HCT116 (cell line): Measurements from ENCODE around the gene DGCR6L. TPM values are rescaled to one million over a fixed set of nuclear protein-coding genes. Genes with fewer than 3 reads are reported as not detected.
"Not testable (repeated sequence)": the region's sequence is repeated elsewhere in the genome, so short reads cannot be mapped to it uniquely, and the experiment has no call there.

Source experiments
- ATAC-seq: fragments of 200-7000 bp; cut with Tn5 transposase; 2 replicates; pipeline ENCODE4 v1.9.1; 2020; ENCODE audit warnings: mild to moderate bottlenecking, moderate library complexity
- BruUV-seq: library from RNA; stranded (reverse); fragments of 400-500 nt; replicated peaks from 2 replicates; lab custom pipeline; 2021; lab: Mats Ljungman, UMichigan
- CTCF ChIA-PET: fragments of 300-600 bp; sonication (Branson Sonifier 250); formaldehyde crosslinking; loops from one replicate; lab custom pipeline; 2021; ENCODE audit warnings: antibody characterized with exemption; lab: Charles Lee
- POLR2A ChIA-PET: fragments of 300-600, 350-600 bp; sonication (Branson Sonifier 250); formaldehyde crosslinking; loops from one replicate; lab custom pipeline; 2021; ENCODE audit warnings: antibody characterized with exemption; lab: Charles Lee
- RAD21 ChIA-PET, 2 experiments: fragments of 300-600 bp; sonication (Branson Sonifier 250); formaldehyde crosslinking; loops; one replicate each; lab custom pipeline; 2023; ENCODE audit warnings: low total read pairs in 2 of 2; ENCODE audit not compliant: uncharacterized antibody in 2 of 2, unreplicated experiment in 2 of 2, low non-redundant PET in 1 of 2; lab: Charles Lee
- DNase-seq: peaks from one replicate; pipeline ENCODE4 v3.0.0-alpha.2; 2010; ENCODE audit warnings: low read depth, low spot score
- H2AFZ ChIP-seq: fragments of 200-600 bp; shearing (Covaris generic), sonication (generic); 2 replicates; pipeline ENCODE4 v1.6.1; 2017; ENCODE audit warnings: low read depth, mixed run types, mixed read lengths, antibody characterized with exemption, low read length; ENCODE audit not compliant: poor library complexity, severe bottlenecking
- H3K27ac ChIP-seq: 2 replicates; pipeline ENCODE4 v1.5.1; 2012; ENCODE audit warnings: low read depth, low read length
- H3K27me3 ChIP-seq: fragments of 200-600 bp; sonication (generic); 2 replicates; pipeline ENCODE4 v1.6.1; 2016; ENCODE audit warnings: mixed run types, low read length, mixed read lengths; ENCODE audit not compliant: insufficient read depth
- H3K36me3 ChIP-seq, 2 experiments: fragments of 200-500 bp in 1 of 2; fragments of 200-600 bp in 1 of 2; sonication (Bioruptor generic) in 1 of 2; sonication (generic) in 1 of 2; 2 replicates each; pipeline versions ENCODE4 v1.5.1 to v1.6.1; 2014 to 2016; ENCODE audit warnings: low read length in 2 of 2, inconsistent platforms in 1 of 2, mixed read lengths in 1 of 2, mixed run types in 1 of 2; ENCODE audit not compliant: insufficient read depth in 2 of 2, control insufficient read depth in 1 of 2
- H3K4me1 ChIP-seq, 2 experiments: fragments of 200-600 bp in 1 of 2; sonication (generic) in 1 of 2; 2 replicates each; pipeline versions ENCODE4 v1.5.1 to v1.6.1; 2012 to 2017; ENCODE audit warnings: low read length in 2 of 2, inconsistent platforms in 1 of 2, mild to moderate bottlenecking in 1 of 2, mixed read lengths in 1 of 2, mixed run types in 1 of 2, moderate library complexity in 1 of 2; ENCODE audit not compliant: insufficient read depth in 2 of 2, control insufficient read depth in 1 of 2
- H3K4me2 ChIP-seq: fragments of 200-600 bp; sonication (generic); 2 replicates; pipeline ENCODE4 v1.6.1; 2017; ENCODE audit warnings: mixed run types, low read length, mixed read lengths
- H3K4me3 ChIP-seq, 2 experiments: fragments of 200-600 bp in 1 of 2; sonication (generic) in 1 of 2; replicated peaks in 1 of 2; 2 replicates each; pipeline ENCODE4 v1.5.1; 2011 to 2016; ENCODE audit warnings: low read length in 2 of 2, control low read depth in 1 of 2, low read depth in 1 of 2, mild to moderate bottlenecking in 1 of 2, mixed read lengths in 1 of 2, mixed run types in 1 of 2
- H3K79me2 ChIP-seq: fragments of 200-600 bp; sonication (generic); 2 replicates; pipeline ENCODE4 v1.6.1; 2017; ENCODE audit warnings: mild to moderate bottlenecking, mixed run types, low read length, moderate library complexity, mixed read lengths; ENCODE audit not compliant: insufficient read depth
- H3K9ac ChIP-seq: fragments of 200-600 bp; sonication (generic); 2 replicates; pipeline ENCODE4 v1.6.1; 2016; ENCODE audit warnings: low read length, mixed read lengths
- H3K9me2 ChIP-seq: fragments of 200-600 bp; sonication (generic), shearing (Covaris generic); 2 replicates; pipeline ENCODE4 v1.6.1; 2017; ENCODE audit warnings: mixed run types, mild to moderate bottlenecking, moderate library complexity; ENCODE audit not compliant: insufficient read depth
- H3K9me3 ChIP-seq, 2 experiments: fragments of 200-500 bp in 1 of 2; fragments of 200-600 bp in 1 of 2; sonication (Bioruptor generic) in 1 of 2; sonication (generic) in 1 of 2; 2 replicates each; pipeline ENCODE4 v1.6.1; 2014 to 2017; ENCODE audit warnings: low read length in 2 of 2, mixed read lengths in 2 of 2, inconsistent platforms in 1 of 2, low read depth in 1 of 2, mild to moderate bottlenecking in 1 of 2, mixed run types in 1 of 2, moderate library complexity in 1 of 2; ENCODE audit not compliant: control insufficient read depth in 1 of 2, insufficient read depth in 1 of 2
- H4K20me1 ChIP-seq: fragments of 200-600 bp; sonication (generic), shearing (Covaris generic); 2 replicates; pipeline ENCODE4 v1.6.1; 2017; ENCODE audit warnings: mixed run types, mild to moderate bottlenecking, moderate library complexity; ENCODE audit not compliant: insufficient read depth
- intact Hi-C: fragments of 100-400 bp; cut with micrococcal nuclease; formaldehyde crosslinking; loops from 2 replicates; pipeline ENCODE4 v1.10.0; 2022
- total RNA-seq: library from RNA; stranded (reverse); gene quantifications from one replicate; pipeline ENCODE4 v1.2.1, GENCODE V29; 2021; ENCODE audit not compliant: unreplicated experiment

The DGCR6L gene
- total RNA-seq, 1 experiment from 2014 or later = 44.9 TPM

GRCh38 chr22:20366841-20367240 lies 47.0 kb upstream of the DGCR6L start:
- H3K4me3 ChIP-seq, H3K27me3 ChIP-seq, RAD21 ChIA-PET, H3K79me2 ChIP-seq, DNase-seq, POLR2A ChIA-PET, BruUV-seq, H3K9ac ChIP-seq, intact Hi-C loops, H3K36me3 ChIP-seq, H3K9me2 ChIP-seq, H3K4me1 ChIP-seq, ATAC-seq, CTCF ChIA-PET, H2AFZ ChIP-seq, H3K4me2 ChIP-seq, H3K9me3 ChIP-seq, H3K27ac ChIP-seq, H4K20me1 ChIP-seq: not testable (repeated sequence)

GRCh38 chr22:20364335-20365260 lies 44.7 kb upstream of the DGCR6L start:
- H3K36me3 ChIP-seq, H3K27me3 ChIP-seq, H3K4me1 ChIP-seq, intact Hi-C loops, H3K4me3 ChIP-seq, BruUV-seq, ATAC-seq, DNase-seq, H3K27ac ChIP-seq, H3K9me3 ChIP-seq, CTCF ChIA-PET, H3K9ac ChIP-seq, H2AFZ ChIP-seq, H3K79me2 ChIP-seq, H3K9me2 ChIP-seq, POLR2A ChIA-PET, RAD21 ChIA-PET, H4K20me1 ChIP-seq, H3K4me2 ChIP-seq: not testable (repeated sequence)

- CTCF ChIA-PET, H3K9me2 ChIP-seq, intact Hi-C loops, H3K27ac ChIP-seq, ATAC-seq, H3K27me3 ChIP-seq, H4K20me1 ChIP-seq, H3K79me2 ChIP-seq, H3K4me1 ChIP-seq, H2AFZ ChIP-seq, RAD21 ChIA-PET, BruUV-seq, H3K4me2 ChIP-seq, POLR2A ChIA-PET, DNase-seq, H3K9me3 ChIP-seq, H3K9ac ChIP-seq, H3K4me3 ChIP-seq, H3K36me3 ChIP-seq: not testable (repeated sequence)
Measured at GRCh38 chr22:20362403-20362802, 42.5 kb upstream of the DGCR6L start.

GRCh38 chr22:20361752-20362229 lies 41.9 kb upstream of the DGCR6L start:
- H3K4me2 ChIP-seq, H3K4me1 ChIP-seq, BruUV-seq, H3K27ac ChIP-seq, intact Hi-C loops, ATAC-seq, H3K36me3 ChIP-seq, POLR2A ChIA-PET, H2AFZ ChIP-seq, H4K20me1 ChIP-seq, H3K4me3 ChIP-seq, H3K27me3 ChIP-seq, H3K9me2 ChIP-seq, DNase-seq, RAD21 ChIA-PET, H3K9me3 ChIP-seq, CTCF ChIA-PET, H3K79me2 ChIP-seq, H3K9ac ChIP-seq: not testable (repeated sequence)
